NK-92 treated with Interleukin-12 subunit alpha and Interleukin-12 subunit beta, amount 100 ng/mL, for 24 hours (cell line): Measurements from ENCODE around the gene BICDL2.

Experiments
- DNase-seq: peaks from one replicate; lab custom pipeline; 2025; lab: John Stamatoyannopoulos, UW

BICDL2 gene

GRCh38 chr16:2985462-2985861 is 51.3 kb downstream of the BICDL2 start:
- DNase-seq, result no peak

- DNase-seq, result peak; percentile 68
Observed at GRCh38 chr16:2983706-2984136, 53.0 kb downstream of the BICDL2 start.

GRCh38 chr16:2982402-2982801 is 54.3 kb downstream of the BICDL2 start:
- no peak for DNase-seq

- DNase-seq, result no peak
Observed at GRCh38 chr16:2981899-2982250, 54.9 kb downstream of the BICDL2 start.

- DNase-seq, result no peak
Observed at GRCh38 chr16:2981177-2981898, 55.4 kb downstream of the BICDL2 start.

- peak; percentile 89 for DNase-seq
Observed at GRCh38 chr16:2980227-2981176, 56.2 kb downstream of the BICDL2 start, which contains the start of gene PKMYT1. Gene PKMYT1, minus strand, starts transcription at chr16:2980446. Its CDS starts 789 bp downstream, at chr16:2979657.

- no peak for DNase-seq
Observed at GRCh38 chr16:2979669-2980226, 57.0 kb downstream of the BICDL2 start.
